GM18507 (cell line): Measurements from ENCODE around the gene FBXO44.

Source experiments
- DNase-seq: peaks from one replicate; pipeline ENCODE4 v3.0.0; 2011; ENCODE audit warnings: low read depth; ENCODE audit not compliant: insufficient read length; ENCODE audit errors: extremely low spot score
- FAIRE-seq: peaks from 2 replicates; lab custom pipeline; 2011; peaks lifted over from hg19 to GRCh38; lab: Jason Lieb, UNC

Gene FBXO44

DNA sequence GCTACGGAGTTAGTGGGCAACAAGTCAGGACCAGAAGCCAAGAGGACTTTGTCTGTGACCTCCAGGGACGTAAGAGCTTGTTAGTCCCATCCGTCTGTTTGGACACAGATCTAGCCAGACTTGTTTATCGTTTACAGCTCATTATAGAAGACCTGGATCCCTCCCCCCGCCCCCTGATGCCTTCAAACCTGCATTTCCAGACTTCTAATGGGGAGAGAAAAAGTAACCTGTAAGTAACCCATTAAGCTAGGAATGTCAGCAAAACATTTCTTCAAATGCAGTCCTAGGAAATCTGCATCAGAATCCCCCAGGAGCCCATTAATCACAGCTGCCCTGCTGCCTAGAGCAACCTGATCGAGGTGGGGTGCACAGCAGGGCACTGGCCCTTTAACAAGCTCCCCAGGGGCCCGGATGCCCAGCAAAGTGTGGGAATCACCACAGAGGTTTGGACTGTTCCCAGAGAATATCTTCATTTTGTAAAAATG, 27.7 kb downstream of the FBXO44 start:
- no peak for DNase-seq
- FAIRE-seq, result no peak

DNA sequence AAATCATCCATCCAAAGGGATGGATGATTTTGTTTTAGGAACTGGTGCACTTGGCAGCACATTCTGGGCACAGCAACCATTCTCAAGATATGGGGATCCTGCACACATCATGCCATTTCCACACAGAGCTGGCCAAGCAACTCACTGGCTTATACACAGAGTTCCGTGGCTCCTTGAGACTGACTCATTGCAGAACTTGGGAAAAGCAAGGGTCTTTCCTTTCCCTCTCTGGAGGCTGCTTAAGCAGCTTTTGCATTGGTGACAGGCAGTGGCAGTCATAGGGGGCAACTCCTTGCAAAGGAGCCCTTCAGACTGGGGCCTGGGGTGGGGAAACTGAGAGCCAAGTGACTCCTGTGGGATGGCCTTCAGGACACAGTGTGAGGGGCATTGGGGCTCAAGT, 28.1 kb downstream of the FBXO44 start:
- FAIRE-seq, result no peak
- no peak for DNase-seq

DNA sequence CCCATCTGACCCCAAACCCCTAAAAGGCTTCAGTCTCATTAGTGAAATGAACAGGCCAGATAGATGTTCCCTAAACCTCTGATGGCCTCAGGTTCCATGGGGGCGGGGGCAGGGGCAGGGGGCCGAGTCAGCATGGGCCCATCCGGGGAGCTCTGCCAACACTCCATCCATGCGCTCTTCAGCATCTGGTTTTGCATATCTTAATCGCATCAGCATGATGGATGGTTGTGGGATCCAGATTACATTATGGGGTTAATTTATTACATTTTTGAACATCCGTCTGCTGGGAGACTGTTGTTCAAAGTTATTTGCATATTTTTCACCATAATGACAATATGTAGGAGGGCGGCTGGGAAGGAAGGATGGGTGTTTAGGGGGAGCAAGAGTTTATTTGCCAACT, 29.4 kb downstream of the FBXO44 start:
- DNase-seq, result no peak
- no peak for FAIRE-seq

DNA sequence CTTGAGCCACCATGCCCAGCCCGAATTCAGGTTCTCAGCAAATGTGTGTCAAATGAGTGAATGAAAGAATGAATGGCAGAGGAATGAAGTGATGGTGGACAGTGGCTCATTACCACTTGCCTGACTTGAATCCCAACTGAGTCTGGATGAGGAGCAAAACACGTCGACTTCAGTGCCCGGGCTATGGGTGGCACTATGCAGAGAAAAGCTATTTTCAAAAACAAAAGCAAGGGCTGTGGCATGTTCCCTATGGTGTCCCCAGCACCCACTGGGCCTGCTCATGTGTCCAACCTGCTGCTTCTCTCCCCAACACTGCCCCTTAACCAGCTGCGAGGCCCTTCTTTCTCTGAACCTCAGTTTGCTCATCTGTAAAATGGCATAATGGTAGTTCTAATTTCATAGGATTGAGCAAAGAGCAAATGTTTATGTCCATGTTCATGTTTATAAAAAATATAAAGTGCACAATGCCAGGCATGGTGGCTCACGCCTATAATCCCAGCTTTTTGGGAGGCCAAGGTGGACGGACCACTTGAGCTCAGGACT, 30.6 kb downstream of the FBXO44 start:
- no peak for FAIRE-seq
- no peak for DNase-seq

DNA sequence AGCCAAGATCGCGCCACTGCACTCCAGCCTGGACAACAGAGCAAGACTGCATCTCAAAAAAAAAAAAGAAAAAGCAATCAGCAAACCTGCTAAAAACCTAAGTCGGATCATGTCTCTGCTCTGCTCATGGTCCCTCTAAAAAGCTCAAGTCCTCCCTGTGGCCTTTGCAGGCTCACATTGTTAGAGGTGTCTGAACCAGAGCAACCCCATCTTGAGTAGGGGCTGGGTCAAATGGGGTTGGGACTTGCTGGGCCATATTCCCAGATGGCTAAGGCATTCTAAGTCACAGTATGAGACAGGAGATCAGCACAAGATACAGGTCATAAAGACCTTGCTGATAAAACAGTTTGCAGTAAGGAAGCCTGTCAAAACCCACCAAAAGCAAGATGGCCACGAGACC, 33.8 kb downstream of the FBXO44 start:
- FAIRE-seq (no peak), DNase-seq (no peak)

DNA sequence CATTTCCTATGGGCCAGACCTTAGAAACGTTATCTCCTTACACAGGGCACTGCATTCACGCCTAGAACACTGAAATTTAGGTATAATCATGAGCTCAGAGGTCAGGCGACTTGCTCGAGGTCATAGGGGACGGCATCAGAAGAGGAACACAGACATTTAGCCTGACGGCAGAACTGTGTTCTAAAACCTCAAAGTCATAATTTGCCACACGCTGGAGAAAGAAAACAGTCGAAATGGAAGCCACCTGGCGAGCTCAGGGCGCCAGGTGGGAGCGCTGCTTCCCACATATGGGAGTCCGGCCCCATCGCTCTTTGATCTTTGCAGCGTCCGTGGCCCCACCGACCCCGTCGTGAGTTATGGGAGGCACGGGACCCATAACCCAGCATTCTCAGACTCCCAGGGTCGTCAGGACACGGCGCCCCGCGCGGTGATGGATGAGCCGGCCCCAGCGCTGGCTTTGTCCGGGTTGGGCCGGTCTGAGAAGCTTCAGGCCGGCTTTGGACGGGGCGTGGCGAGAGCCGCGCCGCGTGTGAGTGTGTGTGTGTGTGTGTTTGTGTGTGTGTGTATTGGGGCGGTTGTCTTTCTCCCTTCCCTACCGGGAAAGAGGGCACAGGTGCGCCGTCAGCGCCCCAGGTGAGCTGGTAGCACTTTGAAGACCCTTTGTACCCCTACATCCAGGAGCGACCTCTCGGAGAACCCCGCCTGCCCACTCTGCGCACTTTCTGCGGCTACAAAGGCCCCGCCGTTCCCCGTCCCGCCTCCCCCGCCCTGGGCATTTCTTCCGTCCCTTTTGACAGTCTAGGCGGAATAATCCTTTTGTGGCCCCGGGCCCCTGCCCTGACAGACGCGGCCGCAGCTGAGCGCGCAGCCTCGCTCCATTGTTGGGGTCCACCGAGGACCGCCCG, 36.0 kb downstream of the FBXO44 start:
- no peak for DNase-seq

DNA sequence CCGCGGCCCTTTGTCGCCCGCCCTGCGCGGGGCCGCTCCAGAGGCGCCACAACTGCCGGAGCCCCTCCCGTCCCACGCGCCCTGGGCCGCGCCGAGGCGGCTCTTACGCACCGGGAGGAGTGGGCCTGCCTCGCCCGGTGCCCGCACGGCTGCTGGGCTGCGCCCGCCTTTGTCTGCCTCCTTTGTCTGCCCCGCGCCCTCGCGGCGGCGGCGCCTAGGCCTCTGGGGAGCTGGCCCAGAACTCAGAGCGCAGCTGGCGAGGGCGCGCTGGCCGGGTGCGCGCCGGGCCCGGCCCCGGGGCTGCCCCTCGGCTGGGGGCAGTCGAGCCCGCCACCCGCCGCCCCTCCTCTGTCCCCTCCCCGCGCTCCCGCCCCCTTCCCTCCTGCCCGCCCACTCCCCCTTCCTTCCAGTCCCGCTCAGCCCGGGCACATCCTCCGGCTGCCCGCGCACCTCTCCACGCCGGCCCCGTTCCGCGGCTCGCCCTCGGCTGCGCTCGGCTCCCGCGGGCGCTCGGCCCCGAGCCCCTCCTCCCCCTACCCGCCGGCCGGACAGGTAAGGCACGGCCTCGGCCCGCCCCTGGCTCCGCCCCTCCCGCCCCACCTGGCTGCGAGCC, 36.7 kb downstream of the FBXO44 start, which contains the start of gene DRAXIN:
TSS of gene DRAXIN (plus strand) at position 409 of the 613 bp plus-strand sequence. CDS start 14,549 bp downstream, outside the sequence.
- no peak for DNase-seq
- no peak for FAIRE-seq

More for the DNA sequence above, 36.0 kb downstream of the FBXO44 start:
- no peak for FAIRE-seq

DNA sequence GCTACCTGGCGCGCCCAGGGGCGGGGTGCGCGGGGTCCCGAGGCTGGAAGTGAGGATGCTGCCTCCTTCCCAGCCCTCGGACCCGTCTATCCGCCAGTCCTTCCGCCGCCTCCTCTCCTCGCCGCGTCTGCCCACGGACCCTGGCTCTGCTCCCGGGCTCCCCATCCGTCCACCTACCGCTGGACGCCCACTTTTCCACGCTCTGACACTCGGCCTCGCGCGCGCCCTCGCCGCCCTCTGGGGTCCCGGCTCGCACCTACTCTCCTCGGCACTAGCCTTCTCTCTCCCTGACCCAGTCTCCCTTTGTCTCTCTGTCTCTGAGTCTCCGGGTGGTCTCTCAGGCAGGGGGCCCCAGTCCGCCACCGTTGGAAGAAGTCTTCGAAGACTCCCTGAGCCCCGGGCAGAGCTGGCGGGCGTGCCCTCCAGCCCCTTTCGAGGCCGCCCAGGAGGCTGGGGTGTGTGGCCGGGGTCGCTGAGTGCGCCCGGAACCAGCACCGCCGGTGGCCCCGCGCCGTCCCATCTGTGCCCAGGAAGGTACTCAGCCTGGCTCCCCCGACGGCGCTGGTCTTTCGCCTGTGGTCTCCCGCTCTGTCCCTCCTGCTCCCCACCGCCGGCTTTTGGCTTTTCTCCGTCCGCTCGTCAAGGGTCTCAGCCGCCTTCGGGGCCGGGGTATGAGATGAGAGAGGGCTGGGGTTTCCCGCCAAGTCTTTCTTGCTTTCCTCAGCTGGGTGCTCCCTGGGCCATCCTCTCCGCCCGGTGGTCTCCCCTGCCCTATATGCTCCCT, 37.4 kb downstream of the FBXO44 start:
- FAIRE-seq (no peak), DNase-seq (no peak)

DNA sequence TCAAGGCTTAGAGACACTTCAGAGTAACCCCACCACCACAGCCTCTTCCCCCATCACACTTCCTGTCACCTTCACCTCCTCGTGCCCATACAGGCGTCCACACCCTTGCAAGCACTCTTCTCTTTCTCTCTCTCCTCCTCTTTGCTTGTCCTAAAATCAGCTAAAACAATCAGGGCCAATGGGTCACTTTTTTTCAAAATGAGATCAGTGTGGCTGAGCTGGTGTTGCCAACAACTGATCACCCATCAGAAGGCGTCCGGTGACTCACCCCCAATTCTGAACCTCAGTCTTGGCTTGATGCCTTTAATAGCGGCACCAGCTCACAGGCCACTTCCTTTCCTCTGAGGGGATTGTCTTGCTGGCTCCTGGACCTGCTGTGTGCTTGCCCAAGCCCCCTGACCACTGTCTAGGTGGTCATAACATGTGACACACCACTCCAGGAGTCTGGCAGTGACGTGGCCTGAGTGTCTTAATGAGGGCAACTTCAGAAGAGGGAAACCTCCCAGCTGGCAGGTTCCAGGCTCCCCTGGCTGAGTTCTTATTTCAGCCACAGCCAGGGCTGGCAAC, 38.4 kb downstream of the FBXO44 start:
- DNase-seq, result no peak
- FAIRE-seq, result no peak

DNA sequence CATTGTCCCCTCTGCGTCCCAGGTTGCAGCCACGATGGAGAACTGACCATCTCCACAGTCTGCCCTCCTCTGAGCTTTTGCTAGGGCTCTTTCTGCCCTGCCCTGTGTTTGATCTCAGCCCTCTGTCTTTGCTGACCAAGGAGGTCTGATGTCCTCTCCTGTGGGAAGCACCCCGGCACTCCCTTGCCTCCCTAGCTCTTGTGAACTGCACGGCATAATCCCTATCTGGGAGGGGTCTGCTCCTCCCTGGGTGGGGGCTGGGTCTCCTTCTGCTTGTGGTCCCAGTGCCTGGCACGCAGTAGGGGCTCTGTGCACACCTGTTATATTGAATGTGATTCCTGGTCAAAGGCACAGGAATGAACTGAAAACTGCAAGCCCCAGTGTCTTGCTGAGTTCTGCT, 39.2 kb downstream of the FBXO44 start:
- no peak for DNase-seq
- FAIRE-seq, result no peak

DNA sequence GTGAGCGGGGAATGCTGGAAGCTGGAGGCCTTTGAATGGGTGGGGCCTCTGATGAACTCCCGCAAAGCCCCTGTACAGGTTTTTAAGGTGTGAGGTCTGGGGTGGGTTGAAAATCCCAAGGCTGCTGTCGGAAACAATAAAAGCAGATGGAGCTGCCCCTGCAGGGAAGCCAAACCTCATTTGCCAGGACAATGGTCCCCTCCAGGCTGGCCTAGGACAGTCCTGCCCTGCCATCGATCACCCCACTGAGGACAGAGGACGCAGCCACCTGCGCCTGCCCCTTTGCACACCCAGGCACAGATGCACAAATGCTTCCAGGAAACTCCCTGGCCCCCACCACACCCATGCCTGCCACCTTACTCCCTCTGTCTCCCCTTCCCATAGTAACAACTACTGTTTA, 41.2 kb downstream of the FBXO44 start:
- FAIRE-seq, result no peak
- no peak for DNase-seq

DNA sequence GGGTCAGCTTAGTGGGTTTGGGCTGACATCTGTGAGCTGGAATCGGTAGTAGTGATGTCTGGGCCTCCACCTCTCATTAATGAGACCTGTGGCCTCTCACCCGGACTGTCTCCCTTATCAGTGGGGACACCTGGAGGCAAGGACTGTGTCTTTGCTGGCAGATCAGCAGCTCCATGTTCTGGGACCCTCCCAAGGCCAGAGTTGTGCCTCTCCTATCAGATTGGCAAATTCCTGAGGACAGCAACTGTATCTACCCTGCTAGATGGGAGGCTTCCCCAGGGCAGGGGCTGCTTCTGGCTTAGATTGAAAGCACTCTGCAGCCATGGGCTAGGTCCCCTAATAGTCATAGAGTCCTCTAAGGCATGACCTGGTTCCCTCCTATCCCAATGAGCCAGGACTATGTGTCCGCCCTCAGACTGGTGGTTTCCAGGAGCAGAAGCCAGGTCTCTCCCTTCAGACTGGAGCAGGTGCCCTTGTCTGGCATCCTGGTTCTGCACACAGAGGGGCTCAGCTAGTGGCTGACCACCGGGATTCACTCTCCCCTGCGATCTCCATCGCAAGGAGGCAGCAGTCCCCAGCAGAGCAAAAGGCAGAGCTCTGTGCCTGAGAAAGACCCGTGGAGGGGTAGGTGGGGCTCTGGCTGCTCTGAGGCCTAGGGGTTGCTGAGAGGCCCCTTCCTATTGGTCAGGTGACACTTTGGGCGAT, 42.7 kb downstream of the FBXO44 start:
- DNase-seq (no peak), FAIRE-seq (no peak)

DNA sequence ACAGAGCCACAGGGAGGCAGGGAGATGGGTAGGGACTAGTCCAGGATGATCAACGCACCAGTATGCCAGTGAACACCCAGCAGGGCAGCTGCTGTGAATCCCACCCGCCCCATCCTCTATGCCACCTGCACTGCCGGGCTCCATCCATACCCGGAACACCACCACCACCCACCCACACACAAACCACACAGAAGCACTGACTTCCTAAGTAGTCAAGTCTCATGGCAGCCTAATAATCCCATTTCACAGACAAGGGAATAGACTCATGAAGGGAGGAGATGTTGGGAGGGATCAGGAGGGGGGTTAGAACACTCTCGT, 43.2 kb downstream of the FBXO44 start:
- no peak for DNase-seq
- FAIRE-seq, result no peak

DNA sequence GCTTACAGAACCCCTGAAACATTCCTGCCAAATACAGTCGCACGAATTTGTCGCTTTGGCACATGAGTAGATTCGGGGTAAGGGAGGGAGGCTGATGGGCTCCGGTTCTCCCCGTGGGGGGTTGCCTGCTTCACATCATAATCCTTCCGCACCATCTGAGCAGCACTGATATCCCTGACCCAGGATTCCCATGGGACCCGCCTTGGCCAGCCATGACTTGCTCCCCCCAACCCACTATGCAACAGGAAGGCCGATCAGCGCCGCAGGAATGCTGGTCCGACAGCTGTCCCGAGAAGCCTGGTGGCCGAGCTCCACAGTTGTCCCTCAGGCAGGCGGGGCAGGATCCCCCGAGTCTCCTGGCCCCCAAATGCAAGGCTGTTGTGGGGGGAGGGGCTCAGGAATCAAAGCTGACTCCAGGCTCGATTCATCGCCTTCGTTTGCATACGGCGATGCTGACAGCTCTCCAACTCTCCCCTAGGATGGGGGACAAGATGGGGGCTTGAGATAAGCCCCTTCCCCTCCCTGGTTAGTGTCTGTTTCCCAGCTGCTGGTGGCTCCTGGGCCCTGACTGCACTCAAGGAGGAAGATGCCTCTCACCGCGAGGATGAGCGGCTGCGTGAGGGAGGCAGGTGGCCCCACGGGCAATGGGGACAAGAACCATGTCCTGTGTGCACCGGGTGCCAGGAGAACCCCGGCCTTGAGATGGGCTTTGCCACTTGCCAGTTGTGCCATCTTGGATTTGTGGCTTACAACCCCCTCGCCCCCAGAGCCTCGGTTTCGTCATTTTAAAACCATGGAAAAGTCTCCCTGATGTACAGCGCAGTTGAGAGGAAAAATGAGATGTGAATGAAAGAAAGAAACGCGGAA, 46.2 kb downstream of the FBXO44 start:
- DNase-seq (no peak), FAIRE-seq (no peak)

DNA sequence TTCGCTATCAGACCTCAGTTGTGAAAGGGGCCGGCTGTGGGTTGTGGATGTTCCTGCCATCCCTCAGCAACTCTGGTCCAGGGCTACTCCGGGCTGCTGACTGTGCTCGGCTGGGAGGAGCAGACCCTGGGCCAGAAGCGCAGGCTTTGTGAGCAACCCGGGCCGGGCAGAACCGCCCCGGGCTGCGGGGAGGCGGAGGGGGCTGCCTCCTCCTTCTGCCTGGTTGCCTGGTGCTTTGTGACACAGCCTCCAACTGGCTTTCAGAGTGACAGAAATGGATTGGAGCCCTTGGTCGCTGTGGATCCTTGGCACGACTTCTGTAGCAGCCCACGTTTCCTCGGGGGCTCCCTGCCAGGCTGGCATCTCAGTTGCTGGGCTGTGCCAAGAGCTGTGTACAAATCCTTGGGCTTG, 46.9 kb downstream of the FBXO44 start:
- FAIRE-seq, result no peak
- no peak for DNase-seq

DNA sequence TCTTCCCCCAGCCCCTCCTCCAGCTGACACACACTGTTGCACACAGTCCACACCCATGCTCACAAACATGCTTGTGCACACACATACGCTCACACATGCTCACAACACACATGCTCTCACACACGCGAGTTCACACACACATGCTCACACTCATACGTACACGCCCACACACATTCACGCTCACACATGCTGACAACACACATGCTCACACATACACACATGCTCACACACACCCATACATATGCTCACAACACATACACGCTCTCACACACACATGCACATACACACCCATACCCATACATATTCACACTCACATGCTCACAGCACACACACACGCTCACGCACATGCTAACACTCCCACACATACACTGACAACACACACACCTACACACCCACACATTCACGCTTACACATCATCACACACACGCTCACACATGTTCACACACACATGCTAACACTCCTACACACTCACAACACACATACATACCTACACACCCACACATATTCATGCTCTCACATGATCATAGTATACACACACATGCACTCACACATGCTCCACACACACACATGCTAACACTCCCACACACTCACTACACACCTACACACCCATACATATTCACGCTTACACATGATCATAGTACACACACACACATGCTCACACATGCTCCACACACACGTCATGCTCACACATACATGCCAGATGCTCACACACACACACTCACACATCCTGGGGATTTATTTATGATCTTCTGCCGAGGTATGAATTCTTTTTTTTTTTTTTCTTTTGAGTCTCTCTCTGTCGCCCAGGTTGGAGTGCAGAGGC, 47.5 kb downstream of the FBXO44 start:
- FAIRE-seq, result no peak

More for the DNA sequence above, 47.5 kb downstream of the FBXO44 start:
- no peak for DNase-seq
